Mesangial cell (primary cell): ENCODE results near the gene CTNNA1. TPM values are rescaled to one million over a fixed set of nuclear protein-coding genes. Genes with fewer than 3 reads are reported as not detected.

Experiments
- total RNA-seq: library from RNA; depleted of rRNA; stranded (reverse); fragments of >200 nt; gene quantifications from 2 replicates; pipeline ENCODE4 v1.2.3, GENCODE V29; 2015

CTNNA1 gene, protein sequence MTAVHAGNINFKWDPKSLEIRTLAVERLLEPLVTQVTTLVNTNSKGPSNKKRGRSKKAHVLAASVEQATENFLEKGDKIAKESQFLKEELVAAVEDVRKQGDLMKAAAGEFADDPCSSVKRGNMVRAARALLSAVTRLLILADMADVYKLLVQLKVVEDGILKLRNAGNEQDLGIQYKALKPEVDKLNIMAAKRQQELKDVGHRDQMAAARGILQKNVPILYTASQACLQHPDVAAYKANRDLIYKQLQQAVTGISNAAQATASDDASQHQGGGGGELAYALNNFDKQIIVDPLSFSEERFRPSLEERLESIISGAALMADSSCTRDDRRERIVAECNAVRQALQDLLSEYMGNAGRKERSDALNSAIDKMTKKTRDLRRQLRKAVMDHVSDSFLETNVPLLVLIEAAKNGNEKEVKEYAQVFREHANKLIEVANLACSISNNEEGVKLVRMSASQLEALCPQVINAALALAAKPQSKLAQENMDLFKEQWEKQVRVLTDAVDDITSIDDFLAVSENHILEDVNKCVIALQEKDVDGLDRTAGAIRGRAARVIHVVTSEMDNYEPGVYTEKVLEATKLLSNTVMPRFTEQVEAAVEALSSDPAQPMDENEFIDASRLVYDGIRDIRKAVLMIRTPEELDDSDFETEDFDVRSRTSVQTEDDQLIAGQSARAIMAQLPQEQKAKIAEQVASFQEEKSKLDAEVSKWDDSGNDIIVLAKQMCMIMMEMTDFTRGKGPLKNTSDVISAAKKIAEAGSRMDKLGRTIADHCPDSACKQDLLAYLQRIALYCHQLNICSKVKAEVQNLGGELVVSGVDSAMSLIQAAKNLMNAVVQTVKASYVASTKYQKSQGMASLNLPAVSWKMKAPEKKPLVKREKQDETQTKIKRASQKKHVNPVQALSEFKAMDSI
- total RNA-seq = 289 and 303 TPM in 2 replicates

DNA sequence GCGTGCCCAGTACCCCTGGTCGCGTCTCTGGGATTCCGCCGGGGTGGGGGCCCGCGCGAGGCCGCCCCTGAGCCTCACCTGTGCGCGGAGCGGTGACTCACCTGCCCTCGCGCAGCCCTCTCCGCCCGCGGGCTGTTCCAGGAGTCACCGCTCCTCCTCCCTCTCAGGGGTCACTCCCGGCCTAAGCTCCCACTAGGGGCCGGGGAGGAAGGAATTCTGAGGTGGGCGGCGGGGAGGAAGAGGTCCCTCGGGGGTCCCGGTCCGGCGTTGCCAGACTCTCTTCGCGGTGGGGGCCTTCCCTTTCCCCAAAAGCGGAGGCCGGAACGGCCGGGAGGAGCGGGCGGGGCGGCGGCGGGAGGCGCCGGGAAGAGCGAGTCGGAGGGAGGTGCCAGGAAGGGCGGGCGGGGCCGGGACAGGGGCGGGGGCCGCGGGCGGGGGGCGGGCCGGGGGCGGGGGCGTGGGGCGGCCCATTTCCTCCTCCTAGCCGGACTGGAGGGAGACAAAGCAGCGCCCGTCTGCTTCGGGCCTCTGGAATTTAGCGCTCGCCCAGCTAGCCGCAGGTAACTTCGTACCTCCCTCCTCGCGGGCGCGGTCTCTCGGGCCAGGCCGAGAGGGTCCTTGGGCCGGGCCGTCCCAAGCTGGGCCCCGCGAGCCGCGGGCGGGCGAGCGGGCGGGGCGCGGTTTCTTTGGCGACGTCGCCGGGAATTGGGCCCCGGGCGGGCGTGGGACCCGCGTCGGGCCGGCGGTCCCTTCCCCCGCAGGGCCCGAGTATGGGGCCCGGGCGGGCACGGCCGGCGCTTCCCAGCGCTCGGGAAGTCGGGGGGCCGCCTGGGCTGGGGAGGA lies at the start of gene CTNNA1:
TSS of gene CTNNA1 (plus strand) at position 475 of the 843 bp plus-strand sequence. CDS start 28,500 bp downstream, outside the sequence.

DNA sequence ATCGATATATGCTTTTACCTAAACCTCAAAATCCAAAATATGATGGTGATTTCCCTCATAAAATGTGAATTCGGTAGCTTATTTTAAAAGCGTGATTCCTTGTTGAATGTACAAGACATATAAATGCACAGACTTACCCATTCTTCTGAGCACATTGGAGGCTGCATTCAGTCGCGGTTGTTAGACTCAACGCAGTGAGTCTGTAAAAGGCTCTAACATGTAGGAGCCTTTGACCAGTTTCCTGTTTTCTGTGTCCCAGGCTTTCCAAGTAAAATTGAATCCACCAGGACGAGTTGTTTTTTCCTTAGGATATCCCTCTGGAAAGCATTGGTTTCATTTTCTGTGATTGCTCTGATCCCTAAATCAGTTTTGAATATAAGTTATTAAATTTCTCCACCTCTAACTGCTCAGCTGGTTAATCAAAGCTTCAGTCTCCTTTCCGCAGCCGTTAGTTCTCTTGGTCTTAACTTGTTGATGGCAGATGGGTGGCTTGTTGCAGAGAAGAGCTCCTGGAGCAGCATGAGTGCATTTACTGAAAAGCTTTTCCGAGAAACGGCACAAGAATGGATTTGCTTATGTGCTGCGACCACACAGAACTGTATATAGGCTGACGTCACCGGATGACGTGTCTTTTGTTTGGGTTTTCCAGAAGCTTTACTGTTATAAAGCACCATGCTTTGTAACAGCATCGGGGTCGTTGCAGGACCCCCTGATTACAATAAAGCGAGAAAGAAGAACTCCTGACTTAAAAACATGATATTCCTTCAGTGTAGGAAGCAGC lies 121.7 kb downstream of the CTNNA1 start, which contains the start of gene LRRTM2:
TSS of gene LRRTM2 (minus strand) at position 565 of the 781 bp plus-strand sequence. CDS start at position 141, 424 bp downstream.

Other genes with a start within 250 kb of the CTNNA1 start
- 49.2 and 85.9 TPM in 2 replicates for gene ETF1, start 210.2 kb upstream of the CTNNA1 start, total RNA-seq
- gene HSPA9, start 178.0 kb upstream of the CTNNA1 start, total RNA-seq = 225 and 349 TPM in 2 replicates
- gene LRRTM2, start 121.9 kb downstream of the CTNNA1 start, total RNA-seq = under 0.01 and 0.33 TPM in 2 replicates